HL-60 (cell line): ENCODE measurements around the gene VPS18.

Experiments
- CTCF ChIP-seq: IDR thresholded peaks from one replicate; pipeline ENCODE4 v1.5.1; 2011; ENCODE audit warnings: low read length, control low read depth, inconsistent platforms; ENCODE audit not compliant: insufficient read depth
- GABPA ChIP-seq: IDR thresholded peaks from 2 replicates; pipeline ENCODE4 v1.6.1; 2012; ENCODE audit warnings: low read depth
- POLR2AphosphoS5 ChIP-seq: IDR thresholded peaks from 2 replicates; pipeline ENCODE4 v1.6.1; 2012; ENCODE audit warnings: low read depth
- REST ChIP-seq: IDR thresholded peaks from 2 replicates; pipeline ENCODE4 v1.6.1; 2012; ENCODE audit warnings: low read depth; ENCODE audit not compliant: insufficient replicate concordance

- TF ChIP-seq REST (no peak), CTCF (no peak), POLR2AphosphoS5 (no peak), GABPA (no peak)
Observed at GRCh38 chr15:40908095-40908494, 13.8 kb downstream of the VPS18 start.
